CD4-positive, alpha-beta T cell (primary cell): ENCODE results near the gene BTG1. TPM values are rescaled to one million over a fixed set of nuclear protein-coding genes. Genes with fewer than 3 reads are reported as not detected.

ENCODE experiments used
- ATAC-seq: fragments of 200-7000 bp; cut with Tn5 transposase; one replicate; pipeline ENCODE4 v1.10.0; 2022; ENCODE audit warnings: mild to moderate bottlenecking; ENCODE audit not compliant: poor library complexity
- CTCF ChIA-PET: fragments of 350-600 bp; sonication (Branson Sonifier 250); formaldehyde crosslinking; loops from one replicate; lab custom pipeline; 2021; ENCODE audit warnings: antibody characterized with exemption, inconsistent platforms; lab: Charles Lee
- POLR2A ChIA-PET: fragments of 350-600 bp; sonication (Branson Sonifier 250); formaldehyde crosslinking; loops from one replicate; lab custom pipeline; 2021; ENCODE audit warnings: antibody characterized with exemption, inconsistent platforms; lab: Charles Lee
- DNase-seq, 14 experiments: peaks; one replicate each; pipeline ENCODE4 v3.0.0-alpha.2; 2013 to 2020; ENCODE audit warnings: mixed read lengths in 2 of 14
- H3K27ac ChIP-seq, 2 donors: one replicate each; pipeline versions ENCODE4 v1.5.1 to v1.7.0; 2013; ENCODE audit warnings: low read length in 2 of 2, low read depth in 1 of 2, mild to moderate bottlenecking in 1 of 2
- H3K27me3 ChIP-seq, 2 experiments: 1 replicate in 1 of 2; 2 replicates in 1 of 2; pipeline versions ENCODE4 v1.6.1 to v1.7.0; 2013; ENCODE audit warnings: low read length in 2 of 2, control low read depth in 1 of 2, mild to moderate bottlenecking in 1 of 2, moderate library complexity in 1 of 2; ENCODE audit not compliant: insufficient read depth in 2 of 2, control insufficient read depth in 1 of 2
- H3K36me3 ChIP-seq: one replicate; pipeline ENCODE4 v1.6.1; 2013; ENCODE audit warnings: low read length, control low read depth; ENCODE audit not compliant: insufficient read depth
- H3K4me1 ChIP-seq: one replicate; pipeline ENCODE4 v1.6.1; 2013; ENCODE audit warnings: low read length, control low read depth; ENCODE audit not compliant: insufficient read depth
- H3K4me3 ChIP-seq: one replicate; pipeline ENCODE4 v1.5.1; 2013; ENCODE audit warnings: mild to moderate bottlenecking, low read length, moderate library complexity
- H3K9me3 ChIP-seq, 2 experiments: 1 replicate in 1 of 2; 2 replicates in 1 of 2; pipeline versions ENCODE4 v1.6.1 to v1.7.0; 2013; ENCODE audit warnings: low read length in 2 of 2, mild to moderate bottlenecking in 2 of 2, control low read depth in 1 of 2, moderate library complexity in 1 of 2; ENCODE audit not compliant: control insufficient read depth in 1 of 2, insufficient read depth in 1 of 2
- H3K27ac Mint-ChIP-seq: one replicate; pipeline ENCODE4 v1.8.0; 2020; ENCODE audit warnings: mixed read lengths
- H3K27me3 Mint-ChIP-seq: one replicate; pipeline ENCODE4 v1.8.0; 2021; ENCODE audit warnings: mixed read lengths
- H3K36me3 Mint-ChIP-seq: one replicate; pipeline ENCODE4 v1.8.0; 2021; ENCODE audit warnings: low read depth, mixed read lengths
- H3K4me1 Mint-ChIP-seq: one replicate; pipeline ENCODE4 v1.8.0; 2021; ENCODE audit warnings: low read depth, mixed read lengths
- H3K4me3 Mint-ChIP-seq: one replicate; pipeline ENCODE4 v1.8.0; 2020; ENCODE audit warnings: mild to moderate bottlenecking, mixed read lengths
- H3K9me3 Mint-ChIP-seq: one replicate; pipeline ENCODE4 v1.8.0; 2020; ENCODE audit warnings: mixed read lengths
- intact Hi-C, 2 experiments: fragments of 100-400 bp; cut with DNase I in 1 of 2; cut with micrococcal nuclease in 1 of 2; formaldehyde crosslinking; loops; one replicate each; pipeline versions ENCODE4 v1.15.1 to v1.9.0; 2023 to 2025; cut with DNase I, micrococcal nuclease
- total RNA-seq, 174 experiments: library from RNA in 2 of 174; stranded (reverse) in 2 of 174; gene quantifications; one replicate each; pipeline ENCODE4 v1.2.3 and lab custom pipeline; 2021 to 2026
- TF ChIP-seq, protein P1 (sequence below): fragments of 200-600 bp; IDR thresholded peaks from one replicate; pipeline ENCODE4 v1.8.0; 2022; ENCODE audit warnings: antibody characterized with exemption, mild to moderate bottlenecking

Gene BTG1
- total RNA-seq, 2 experiments from 2014 or later, result 1,698 to 1,774 TPM

GRCh38 chr12:92175961-92176360, 30.3 kb upstream of the BTG1 start:
- Mint-ChIP-seq H3K4me1 (peaks cover 11% of the 10 kb centered on the region), H3K9me3 (no peaks in the 10 kb centered on the region), H3K27ac (no peak overlapping the region), H3K27me3 (no peaks in the 10 kb centered on the region), H3K4me3 (no peak overlapping the region), H3K36me3 (no peaks in the 10 kb centered on the region)
- DNase-seq (no peak), ATAC-seq (no peak)
- ChIA-PET POLR2A (no interaction called here), CTCF (no interaction called here)
- Histone ChIP-seq H3K27ac (no peak overlapping the region), H3K9me3 (no peaks in the 10 kb centered on the region), H3K4me1 (peaks cover 5% of the 10 kb centered on the region), H3K36me3 (no peaks in the 10 kb centered on the region), H3K27me3 (no peaks in the 10 kb centered on the region), H3K4me3 (no peak overlapping the region)
- TF ChIP-seq, protein P1, sequence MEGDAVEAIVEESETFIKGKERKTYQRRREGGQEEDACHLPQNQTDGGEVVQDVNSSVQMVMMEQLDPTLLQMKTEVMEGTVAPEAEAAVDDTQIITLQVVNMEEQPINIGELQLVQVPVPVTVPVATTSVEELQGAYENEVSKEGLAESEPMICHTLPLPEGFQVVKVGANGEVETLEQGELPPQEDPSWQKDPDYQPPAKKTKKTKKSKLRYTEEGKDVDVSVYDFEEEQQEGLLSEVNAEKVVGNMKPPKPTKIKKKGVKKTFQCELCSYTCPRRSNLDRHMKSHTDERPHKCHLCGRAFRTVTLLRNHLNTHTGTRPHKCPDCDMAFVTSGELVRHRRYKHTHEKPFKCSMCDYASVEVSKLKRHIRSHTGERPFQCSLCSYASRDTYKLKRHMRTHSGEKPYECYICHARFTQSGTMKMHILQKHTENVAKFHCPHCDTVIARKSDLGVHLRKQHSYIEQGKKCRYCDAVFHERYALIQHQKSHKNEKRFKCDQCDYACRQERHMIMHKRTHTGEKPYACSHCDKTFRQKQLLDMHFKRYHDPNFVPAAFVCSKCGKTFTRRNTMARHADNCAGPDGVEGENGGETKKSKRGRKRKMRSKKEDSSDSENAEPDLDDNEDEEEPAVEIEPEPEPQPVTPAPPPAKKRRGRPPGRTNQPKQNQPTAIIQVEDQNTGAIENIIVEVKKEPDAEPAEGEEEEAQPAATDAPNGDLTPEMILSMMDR, result no peak
- intact Hi-C loops, result no loop called here

DNA sequence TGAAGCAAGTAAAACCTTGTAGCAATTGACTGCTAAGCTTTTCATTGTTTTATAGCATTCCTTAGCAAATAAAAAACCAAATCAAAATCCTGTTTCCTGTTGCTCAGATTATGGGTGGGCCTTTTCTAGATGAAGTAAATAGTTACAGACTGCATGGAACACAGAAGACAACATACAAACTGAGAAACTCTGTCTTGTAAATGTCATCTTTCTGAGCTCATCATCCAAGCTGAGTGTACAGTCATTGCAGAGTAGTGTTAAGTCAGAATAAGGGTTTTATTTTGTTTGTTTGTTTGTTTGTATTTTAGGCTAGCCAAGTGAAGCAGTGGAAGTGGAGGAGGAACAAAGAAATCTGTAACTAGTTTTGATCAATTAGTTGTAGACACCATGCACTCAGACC, 24.4 kb upstream of the BTG1 start:
- ChIA-PET POLR2A (interaction anchor here (0.5 to 2.0 kb wide), 3 partner anchors 12 to 595 kb away, joined by 3 to 11 read pairs (median 3); partner anchors contain the start of gene BTG1), CTCF (no interaction called here)
- no peak for DNase-seq
- no peak overlapping the region for H3K27ac ChIP-seq
- Mint-ChIP-seq H3K9me3 (no peaks in the 10 kb centered on the region), H3K36me3 (no peaks in the 10 kb centered on the region), H3K4me3 (no peak overlapping the region), H3K4me1 (peaks cover 29% of the 10 kb centered on the region), H3K27me3 (no peaks in the 10 kb centered on the region), H3K27ac (no peak overlapping the region)
- peaks cover 5% of the 10 kb centered on the region for H3K4me1 ChIP-seq
- no peaks in the 10 kb centered on the region for H3K27me3 ChIP-seq
- intact Hi-C loops, result no loop called here
- no peak overlapping the region for H3K4me3 ChIP-seq
- H3K9me3 ChIP-seq, result no peaks in the 10 kb centered on the region
- TF ChIP-seq, protein P1, result no peak
- no peaks in the 10 kb centered on the region for H3K36me3 ChIP-seq
- no peak for ATAC-seq

DNA sequence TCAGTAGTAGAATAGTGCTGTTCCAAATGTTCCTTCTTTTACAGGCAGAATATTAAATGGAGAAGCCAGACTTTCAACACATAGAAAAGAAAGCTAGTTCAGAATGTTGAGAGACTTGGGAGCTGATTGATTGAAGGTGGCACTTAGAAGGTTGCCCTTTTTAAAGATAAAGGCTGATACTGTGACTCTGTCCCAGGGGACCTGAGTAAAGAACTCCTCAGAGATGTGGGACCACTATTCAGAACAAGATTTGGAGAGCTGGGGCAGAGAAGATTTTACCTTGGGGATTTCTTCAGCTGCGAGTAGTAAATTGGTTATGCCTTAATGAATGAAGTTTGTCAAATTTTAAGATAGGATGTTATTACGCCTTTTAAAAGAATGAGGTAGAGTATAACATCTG, 21.4 kb upstream of the BTG1 start:
- POLR2A ChIA-PET, result interaction anchor here (1.0 kb wide), 1 partner anchor 21 kb away, joined by 3 read pairs; the partner anchor contains the start of gene BTG1
- Histone ChIP-seq H3K36me3 (no peaks in the 10 kb centered on the region), H3K9me3 (no peaks in the 10 kb centered on the region), H3K27ac (no peak overlapping the region), H3K4me1 (no peaks in the 10 kb centered on the region), H3K27me3 (no peaks in the 10 kb centered on the region), H3K4me3 (no peak overlapping the region)
- no peaks in the 10 kb centered on the region for H3K27me3 Mint-ChIP-seq
- ATAC-seq (no peak), DNase-seq (no peak)
- intact Hi-C loops, result no loop called here
- H3K36me3 Mint-ChIP-seq, result no peaks in the 10 kb centered on the region
- peaks cover 46% of the 10 kb centered on the region for H3K4me1 Mint-ChIP-seq
- CTCF ChIA-PET, result no interaction called here
- TF ChIP-seq, protein P1, result no peak
- no peak overlapping the region for H3K27ac Mint-ChIP-seq
- no peaks in the 10 kb centered on the region for H3K9me3 Mint-ChIP-seq
- H3K4me3 Mint-ChIP-seq, result no peak overlapping the region
